GM12878 (cell line): ENCODE results near the gene AMN1. TPM values are rescaled to one million over a fixed set of nuclear protein-coding genes. Genes with fewer than 3 reads are reported as not detected.

Experiments
- ATAC-seq: fragments of 200-7000 bp; cut with Tn5 transposase; 3 replicates; pipeline ENCODE4 v1.9.1; 2020; ENCODE audit warnings: mild to moderate bottlenecking, moderate library complexity
- BruUV-seq: library from RNA; stranded (reverse); fragments of 400-500 nt; replicated peaks from 2 replicates; lab custom pipeline; 2021; lab: Mats Ljungman, UMichigan
- CTCF ChIA-PET: fragments of 300-600 bp; sonication (Branson Sonifier 250); formaldehyde crosslinking; extraction: SDS; loops from one replicate; lab custom pipeline; 2021; ENCODE audit warnings: inconsistent platforms; lab: Yijun Ruan, JAX
- POLR2A ChIA-PET: fragments of 350-600 bp; formaldehyde crosslinking; extraction: SDS; loops from one replicate; lab custom pipeline; 2021; ENCODE audit warnings: inconsistent platforms; lab: Charles Lee
- RAD21 ChIA-PET: fragments of 300-600 bp; sonication (Branson Sonifier 250); formaldehyde crosslinking; loops from one replicate; lab custom pipeline; 2023; ENCODE audit warnings: antibody characterized with exemption; ENCODE audit not compliant: unreplicated experiment; lab: Charles Lee
- SMC1A ChIA-PET: fragments of 300-600 bp; sonication (Branson Sonifier 250); formaldehyde crosslinking; loops from one replicate; lab custom pipeline; 2023; ENCODE audit not compliant: unreplicated experiment, uncharacterized antibody; lab: Charles Lee
- DNase-seq: peaks from one replicate; pipeline ENCODE4 v3.0.0-alpha.2; 2011; ENCODE audit warnings: low read depth, low spot score
- FAIRE-seq: peaks from 3 replicates; lab custom pipeline; 2011; peaks lifted over from hg19 to GRCh38; lab: Jason Lieb, UNC
- H2AFZ ChIP-seq: 2 replicates; pipeline ENCODE4 v1.6.0; 2011; ENCODE audit warnings: low read depth, low read length, control low read depth; ENCODE audit not compliant: control insufficient read depth
- H3K27ac ChIP-seq: 2 replicates; pipeline ENCODE4 v1.5.1; 2011; ENCODE audit warnings: control low read depth; ENCODE audit not compliant: control insufficient read depth, insufficient read depth
- H3K27me3 ChIP-seq, 2 experiments: replicated peaks in 1 of 2; 2 replicates each; pipeline versions ENCODE4 v1.6.0 to v1.6.1; 2011; ENCODE audit warnings: low read length in 1 of 2; ENCODE audit not compliant: control insufficient read depth in 2 of 2, insufficient read depth in 2 of 2
- H3K36me3 ChIP-seq, 2 experiments: 2 replicates each; pipeline ENCODE4 v1.5.1; 2011; ENCODE audit warnings: low read length in 1 of 2; ENCODE audit not compliant: control insufficient read depth in 2 of 2, insufficient read depth in 2 of 2
- H3K4me1 ChIP-seq: 2 replicates; pipeline ENCODE4 v1.6.1; 2011; ENCODE audit warnings: mild to moderate bottlenecking, low read length, moderate library complexity, mixed read lengths; ENCODE audit not compliant: control insufficient read depth, insufficient read depth
- H3K4me2 ChIP-seq: 2 replicates; pipeline ENCODE4 v1.6.0; 2011; ENCODE audit warnings: control low read depth; ENCODE audit not compliant: control insufficient read depth, insufficient read depth
- H3K4me3 ChIP-seq: fragments of 200-600 bp; sonication (generic); 2 replicates; pipeline ENCODE4 v1.5.1; 2016
- H3K79me2 ChIP-seq: 2 replicates; pipeline ENCODE4 v1.6.0; 2011; ENCODE audit warnings: low read length; ENCODE audit not compliant: control insufficient read depth, insufficient read depth
- H3K9ac ChIP-seq: 2 replicates; pipeline ENCODE4 v1.8.0; 2011; ENCODE audit warnings: low read length, control low read depth, mixed read lengths; ENCODE audit not compliant: control insufficient read depth, insufficient read depth
- H3K9me3 ChIP-seq: replicated peaks from 3 replicates; pipeline ENCODE4 v1.5.1; 2011; ENCODE audit warnings: mild to moderate bottlenecking, low read length; ENCODE audit not compliant: control insufficient read depth, insufficient read depth
- H4K20me1 ChIP-seq: 2 replicates; pipeline ENCODE4 v1.6.0; 2011; ENCODE audit not compliant: control insufficient read depth, insufficient read depth
- ATF3 ChIP-seq: IDR thresholded peaks from 2 replicates; pipeline ENCODE4 v1.6.1; 2011; ENCODE audit warnings: low read depth, mild to moderate bottlenecking, low read length, moderate library complexity, borderline replicate concordance; ENCODE audit errors: extremely low read depth
- BHLHE40 ChIP-seq, 2 experiments: fragments of 450-650 bp in 1 of 2; IDR thresholded peaks; 2 replicates each; pipeline ENCODE4 v1.6.1; 2011 to 2017; ENCODE audit warnings: low read depth in 2 of 2, borderline replicate concordance in 1 of 2, improper control_type of control experiment in 1 of 2, low read length in 1 of 2, mild to moderate bottlenecking in 1 of 2
- EED ChIP-seq: sonication (generic); IDR thresholded peaks from 2 replicates; pipeline ENCODE4 v1.6.1; 2016; ENCODE audit warnings: antibody characterized with exemption, low read depth
- FOXM1 ChIP-seq: IDR thresholded peaks from 2 replicates; pipeline ENCODE4 v1.6.1; 2012; ENCODE audit warnings: low read depth, mild to moderate bottlenecking, inconsistent platforms, low read length, moderate library complexity
- IRF5 ChIP-seq: fragments of 450-650 bp; IDR thresholded peaks from 2 replicates; pipeline ENCODE4 v1.6.1; 2017; ENCODE audit warnings: borderline replicate concordance
- JUNB ChIP-seq: IDR thresholded peaks from 2 replicates; pipeline ENCODE4 v1.6.1; 2016; ENCODE audit warnings: antibody characterized with exemption, mild to moderate bottlenecking
- NR2F1 ChIP-seq: fragments of 450-650 bp; conservative IDR thresholded peaks from 2 replicates; pipeline ENCODE4 v1.6.1; 2017; ENCODE audit warnings: mild to moderate bottlenecking
- PAX5 ChIP-seq: IDR thresholded peaks from 2 replicates; pipeline ENCODE4 v1.6.1; 2011; ENCODE audit warnings: low read depth, low read length, borderline replicate concordance
- RELA ChIP-seq: fragments of 450-650 bp; IDR thresholded peaks from 2 replicates; pipeline ENCODE4 v1.8.0; 2014; ENCODE audit warnings: borderline replicate concordance; ENCODE audit not compliant: partially characterized antibody
- SMAD1 ChIP-seq: fragments of 450-650 bp; IDR thresholded peaks from 2 replicates; pipeline ENCODE4 v1.6.1; 2018; ENCODE audit warnings: mild to moderate bottlenecking, low read depth; ENCODE audit not compliant: partially characterized antibody
- TCF12 ChIP-seq: IDR thresholded peaks from 2 replicates; pipeline ENCODE4 v1.6.1; 2011; ENCODE audit warnings: low read depth, mild to moderate bottlenecking, low read length
- TCF3 ChIP-seq: IDR thresholded peaks from 2 replicates; pipeline ENCODE4 v1.6.1; 2012; ENCODE audit warnings: low read depth, mild to moderate bottlenecking, low read length, borderline replicate concordance; ENCODE audit not compliant: insufficient read depth
- YY1 ChIP-seq: IDR thresholded peaks from 2 replicates; pipeline ENCODE4 v1.6.1; 2011; ENCODE audit warnings: low read depth, mild to moderate bottlenecking, low read length
- WGBS: methylation state at CpG from one replicate; pipeline ENCODE4 v1.1.6; 2016; ENCODE audit warnings: low lambda C conversion rate; ENCODE audit not compliant: insufficient replicate concordance, insufficient coverage; ENCODE audit errors: missing lambda C conversion rate; 5-methylcytosine and 5-hydroxymethylcytosine counted together
- in situ Hi-C: fragments of 300-500 bp; cut with MboI; formaldehyde crosslinking; loops from 9 replicates; pipeline ENCODE4 v1.14.3; 2018; ENCODE audit warnings: mixed read lengths
- intact Hi-C: fragments of 100-400 bp; cut with micrococcal nuclease; formaldehyde crosslinking; loops from one replicate; pipeline ENCODE4 v1.14.2; 2022; ENCODE audit not compliant: unreplicated experiment
- polyA plus RNA-seq, 11 experiments: library from polyadenylated mRNA; depleted of rRNA in 4 of 11; unstranded in 6 of 11; stranded (reverse) in 5 of 11; fragments of >200 nt; fragmentation: Nextera tagmentation in 4 of 11; fragmentation: Illumina TruSeq in 1 of 11; extraction: Ambion mirVana in 4 of 11; extraction: Trizol in 1 of 11; gene quantifications; 1 replicate in 1 of 11; 2 replicates in 10 of 11; pipeline versions ENCODE4 v1.2.1 to v1.2.3, GENCODE V29; 2011 to 2016; ENCODE audit warnings: inconsistent platforms in 2 of 11, missing spikeins in 2 of 11, low read depth in 1 of 11
- total RNA-seq, 4 experiments: library from RNA; depleted of rRNA in 3 of 4; stranded (reverse); fragments of >200 nt in 3 of 4; fragmentation: Illumina TruSeq in 1 of 4; extraction: Trizol in 1 of 4; gene quantifications; 2 replicates each; pipeline versions ENCODE4 v1.2.1 to v1.2.3, GENCODE V29; 2013 to 2021
- TF ChIP-seq, protein P1 (sequence below): IDR thresholded peaks from 2 replicates; pipeline ENCODE4 v1.6.1; 2011; ENCODE audit warnings: mild to moderate bottlenecking, low read depth, low read length, moderate library complexity; ENCODE audit not compliant: insufficient replicate concordance
- TF ChIP-seq, protein P2 (sequence below): fragments of 450-650 bp; IDR thresholded peaks from 2 replicates; pipeline ENCODE4 v1.6.1; 2017; ENCODE audit warnings: mild to moderate bottlenecking, moderate library complexity

AMN1 gene
- total and polyA plus RNA-seq, 10 of the 15 experiments (the other 5 are each of a cell fraction or from before 2014, with no cell fraction given): 5.4 to 19.3 (median 9.3) TPM

- Histone ChIP-seq H3K27ac (peak overlapping the region; percentile 1), H4K20me1 (no peaks in the 10 kb centered on the region), H3K4me1 (peaks cover 14% of the 10 kb centered on the region), H3K36me3 (no peaks in the 10 kb centered on the region), H3K27me3 (no peaks in the 10 kb centered on the region), H3K9me3 (no peaks in the 10 kb centered on the region), H3K9ac (no peak overlapping the region), H3K79me2 (no peaks in the 10 kb centered on the region), H3K4me2 (peak overlapping the region; percentile 26; the same call in 1 of the 2 replicates), H2AFZ (peak overlapping the region; percentile 20), H3K4me3 (no peak overlapping the region)
- RAD21 ChIA-PET: interaction anchor here (0.6 to 3.7 kb wide), 12 partner anchors 10 to 120 kb away, joined by 3 to 16 read pairs (median 4); no protein-coding TSS in a partner anchor
- SMC1A ChIA-PET: interaction anchor here (0.7 to 4.5 kb wide), 15 partner anchors 7 to 120 kb away, joined by 3 to 25 read pairs (median 4); no protein-coding TSS in a partner anchor
- CTCF ChIA-PET: interaction anchor here (1.2 to 2.3 kb wide), 5 partner anchors 10 to 91 kb away, joined by 3 to 7 read pairs (median 3); no protein-coding TSS in a partner anchor
- WGBS: 83% methylated on average over 2 of the region's 2 CpGs
- DNase-seq (no peak), ATAC-seq (peak; percentile 83), FAIRE-seq (peak; percentile 52)
- in situ Hi-C loops (no loop called here), intact Hi-C loops (no loop called here)
- BruUV-seq: no TSS peak
- POLR2A ChIA-PET: interaction anchor here (1.1 to 3.1 kb wide), 5 partner anchors 10 to 34 kb away, joined by 4 to 13 read pairs (median 9); no protein-coding TSS in a partner anchor
- peak; percentile 48 to 79; a peak in 3 of 4 replicates for TF ChIP-seq BHLHE40 (IDR thresholded peaks at IDR 0.05; ENCODE audit: borderline replicate concordance in 1 of 2, low read depth in 2 of 2, low read length in 1 of 2)
- TF ChIP-seq EED: 0 out of 2 replicates have a peak, but pooled peaks have one; percentile 7
- no peak for TF ChIP-seq YY1
- TF ChIP-seq PAX5: no peak
- peak; percentile 95 for TF ChIP-seq TCF12
- no peak for TF ChIP-seq FOXM1
- TF ChIP-seq RELA: no peak
- TF ChIP-seq, protein P1, sequence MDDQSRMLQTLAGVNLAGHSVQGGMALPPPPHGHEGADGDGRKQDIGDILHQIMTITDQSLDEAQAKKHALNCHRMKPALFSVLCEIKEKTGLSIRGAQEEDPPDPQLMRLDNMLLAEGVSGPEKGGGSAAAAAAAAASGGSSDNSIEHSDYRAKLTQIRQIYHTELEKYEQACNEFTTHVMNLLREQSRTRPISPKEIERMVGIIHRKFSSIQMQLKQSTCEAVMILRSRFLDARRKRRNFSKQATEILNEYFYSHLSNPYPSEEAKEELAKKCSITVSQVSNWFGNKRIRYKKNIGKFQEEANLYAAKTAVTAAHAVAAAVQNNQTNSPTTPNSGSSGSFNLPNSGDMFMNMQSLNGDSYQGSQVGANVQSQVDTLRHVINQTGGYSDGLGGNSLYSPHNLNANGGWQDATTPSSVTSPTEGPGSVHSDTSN: peak; percentile 71
- no peak for TF ChIP-seq SMAD1
- TF ChIP-seq JUNB: peak; percentile 18; the same call in 1 of the 2 replicates
- peak; percentile 46; the same call in 1 of the 2 replicates for TF ChIP-seq NR2F1
- no peak for TF ChIP-seq IRF5
- no peak for TF ChIP-seq ATF3
- TF ChIP-seq TCF3: peak; percentile 95
- TF ChIP-seq, protein P2, sequence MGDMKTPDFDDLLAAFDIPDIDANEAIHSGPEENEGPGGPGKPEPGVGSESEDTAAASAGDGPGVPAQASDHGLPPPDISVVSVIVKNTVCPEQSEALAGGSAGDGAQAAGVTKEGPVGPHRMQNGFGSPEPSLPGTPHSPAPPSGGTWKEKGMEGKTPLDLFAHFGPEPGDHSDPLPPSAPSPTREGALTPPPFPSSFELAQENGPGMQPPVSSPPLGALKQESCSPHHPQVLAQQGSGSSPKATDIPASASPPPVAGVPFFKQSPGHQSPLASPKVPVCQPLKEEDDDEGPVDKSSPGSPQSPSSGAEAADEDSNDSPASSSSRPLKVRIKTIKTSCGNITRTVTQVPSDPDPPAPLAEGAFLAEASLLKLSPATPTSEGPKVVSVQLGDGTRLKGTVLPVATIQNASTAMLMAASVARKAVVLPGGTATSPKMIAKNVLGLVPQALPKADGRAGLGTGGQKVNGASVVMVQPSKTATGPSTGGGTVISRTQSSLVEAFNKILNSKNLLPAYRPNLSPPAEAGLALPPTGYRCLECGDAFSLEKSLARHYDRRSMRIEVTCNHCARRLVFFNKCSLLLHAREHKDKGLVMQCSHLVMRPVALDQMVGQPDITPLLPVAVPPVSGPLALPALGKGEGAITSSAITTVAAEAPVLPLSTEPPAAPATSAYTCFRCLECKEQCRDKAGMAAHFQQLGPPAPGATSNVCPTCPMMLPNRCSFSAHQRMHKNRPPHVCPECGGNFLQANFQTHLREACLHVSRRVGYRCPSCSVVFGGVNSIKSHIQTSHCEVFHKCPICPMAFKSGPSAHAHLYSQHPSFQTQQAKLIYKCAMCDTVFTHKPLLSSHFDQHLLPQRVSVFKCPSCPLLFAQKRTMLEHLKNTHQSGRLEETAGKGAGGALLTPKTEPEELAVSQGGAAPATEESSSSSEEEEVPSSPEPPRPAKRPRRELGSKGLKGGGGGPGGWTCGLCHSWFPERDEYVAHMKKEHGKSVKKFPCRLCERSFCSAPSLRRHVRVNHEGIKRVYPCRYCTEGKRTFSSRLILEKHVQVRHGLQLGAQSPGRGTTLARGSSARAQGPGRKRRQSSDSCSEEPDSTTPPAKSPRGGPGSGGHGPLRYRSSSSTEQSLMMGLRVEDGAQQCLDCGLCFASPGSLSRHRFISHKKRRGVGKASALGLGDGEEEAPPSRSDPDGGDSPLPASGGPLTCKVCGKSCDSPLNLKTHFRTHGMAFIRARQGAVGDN: peak; percentile 40; the same call in 1 of the 2 replicates
Measured at GRCh38 chr12:31773223-31773750, 44.5 kb upstream of the AMN1 start.
